GM10266 (cell line): ENCODE data around the gene R3HDM1.

Experiments used
- DNase-seq: peaks from one replicate; pipeline ENCODE4 v3.0.0; 2012; ENCODE audit errors: extremely low spot score
- TF ChIP-seq, protein P1 (sequence below): IDR thresholded peaks from 2 replicates; pipeline ENCODE4 v1.5.1; 2012; ENCODE audit warnings: mild to moderate bottlenecking, low read depth; ENCODE audit not compliant: control insufficient read depth, insufficient read depth; ENCODE audit errors: missing control alignments

The R3HDM1 gene

GRCh38 chr2:135679125-135679524 is 147.8 kb downstream of the R3HDM1 start:
- DNase-seq, result no peak
- TF ChIP-seq, protein P1, sequence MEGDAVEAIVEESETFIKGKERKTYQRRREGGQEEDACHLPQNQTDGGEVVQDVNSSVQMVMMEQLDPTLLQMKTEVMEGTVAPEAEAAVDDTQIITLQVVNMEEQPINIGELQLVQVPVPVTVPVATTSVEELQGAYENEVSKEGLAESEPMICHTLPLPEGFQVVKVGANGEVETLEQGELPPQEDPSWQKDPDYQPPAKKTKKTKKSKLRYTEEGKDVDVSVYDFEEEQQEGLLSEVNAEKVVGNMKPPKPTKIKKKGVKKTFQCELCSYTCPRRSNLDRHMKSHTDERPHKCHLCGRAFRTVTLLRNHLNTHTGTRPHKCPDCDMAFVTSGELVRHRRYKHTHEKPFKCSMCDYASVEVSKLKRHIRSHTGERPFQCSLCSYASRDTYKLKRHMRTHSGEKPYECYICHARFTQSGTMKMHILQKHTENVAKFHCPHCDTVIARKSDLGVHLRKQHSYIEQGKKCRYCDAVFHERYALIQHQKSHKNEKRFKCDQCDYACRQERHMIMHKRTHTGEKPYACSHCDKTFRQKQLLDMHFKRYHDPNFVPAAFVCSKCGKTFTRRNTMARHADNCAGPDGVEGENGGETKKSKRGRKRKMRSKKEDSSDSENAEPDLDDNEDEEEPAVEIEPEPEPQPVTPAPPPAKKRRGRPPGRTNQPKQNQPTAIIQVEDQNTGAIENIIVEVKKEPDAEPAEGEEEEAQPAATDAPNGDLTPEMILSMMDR, result no peak

DNA sequence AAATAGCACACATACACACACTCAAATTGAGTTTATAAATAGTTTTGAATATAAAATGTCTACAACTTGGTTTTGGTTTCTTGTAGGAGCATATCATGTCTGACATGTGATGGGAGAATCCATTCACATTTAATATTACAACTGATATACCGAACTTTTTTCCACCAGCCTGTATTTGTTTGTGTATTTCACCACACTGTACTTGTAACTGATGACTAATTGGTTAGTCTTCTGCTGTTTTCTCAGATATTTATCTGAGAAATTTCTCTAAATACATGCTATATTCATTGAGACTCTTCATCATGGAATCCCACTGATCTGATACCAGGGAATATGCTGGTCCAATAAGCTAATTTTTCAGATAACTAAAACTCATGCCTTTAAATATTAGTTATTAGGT is 154.1 kb downstream of the R3HDM1 start:
- no peak for DNase-seq
- TF ChIP-seq, protein P1, result no peak

DNA sequence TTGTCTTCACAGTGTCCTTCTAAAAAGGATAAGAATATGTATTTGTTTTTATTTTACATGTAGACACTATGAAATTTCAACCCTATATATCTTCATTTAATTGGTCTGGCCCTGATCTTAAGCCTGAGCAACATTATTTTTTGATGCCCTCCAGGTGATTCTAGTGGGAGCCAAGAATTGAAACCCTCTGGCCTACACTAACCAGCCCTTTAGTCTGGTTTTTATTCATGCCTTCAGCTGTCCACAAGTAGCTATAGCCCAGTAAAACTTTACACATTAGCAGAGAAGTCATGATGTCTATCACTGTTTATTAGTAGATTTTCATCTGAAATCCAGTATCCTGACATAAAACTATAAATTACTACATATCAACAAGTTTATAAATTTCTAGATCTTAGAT is 157.7 kb downstream of the R3HDM1 start:
- TF ChIP-seq, protein P1, result no peak
- DNase-seq, result no peak

DNA sequence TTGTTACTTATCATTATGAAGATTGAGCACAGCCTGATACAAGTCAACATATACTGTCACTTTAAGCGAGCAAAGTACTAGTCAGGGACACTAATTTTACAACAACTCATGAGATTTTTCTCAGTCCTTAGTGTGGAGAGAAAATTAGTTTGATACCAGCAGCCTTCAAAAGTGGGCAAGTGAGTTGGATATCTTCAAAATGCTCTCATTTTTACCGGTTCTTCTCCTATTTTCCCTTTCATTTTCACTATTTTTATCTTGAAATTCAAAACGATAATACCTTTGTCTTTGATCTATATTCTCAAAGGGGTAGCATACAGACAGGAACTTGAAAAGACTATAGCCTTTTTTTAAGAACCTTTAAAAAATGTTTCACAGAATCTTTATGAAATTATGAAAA is 158.4 kb downstream of the R3HDM1 start:
- TF ChIP-seq, protein P1, result no peak

DNA sequence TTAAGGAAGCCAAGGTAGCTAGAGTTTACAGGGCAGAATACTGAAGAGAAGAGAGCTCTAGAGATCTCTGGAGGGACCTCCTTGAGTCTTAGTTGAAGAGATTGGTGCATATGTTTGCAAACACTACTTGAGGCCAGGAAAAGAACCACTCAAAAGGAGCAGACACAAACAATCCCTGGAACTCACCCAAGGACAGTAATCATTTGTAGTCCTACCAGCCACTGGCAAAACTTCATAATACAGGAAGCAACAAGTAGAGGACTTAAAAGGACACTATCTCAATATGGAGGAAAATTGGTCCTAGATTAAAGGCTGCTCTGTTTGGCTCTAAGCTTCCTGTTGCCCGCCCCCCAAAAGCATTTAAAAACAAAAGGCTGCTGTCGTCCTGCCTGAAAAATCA is 163.4 kb downstream of the R3HDM1 start:
- TF ChIP-seq, protein P1, result no peak
- no peak for DNase-seq

More for the DNA sequence above, 158.4 kb downstream of the R3HDM1 start:
- no peak for DNase-seq

DNA sequence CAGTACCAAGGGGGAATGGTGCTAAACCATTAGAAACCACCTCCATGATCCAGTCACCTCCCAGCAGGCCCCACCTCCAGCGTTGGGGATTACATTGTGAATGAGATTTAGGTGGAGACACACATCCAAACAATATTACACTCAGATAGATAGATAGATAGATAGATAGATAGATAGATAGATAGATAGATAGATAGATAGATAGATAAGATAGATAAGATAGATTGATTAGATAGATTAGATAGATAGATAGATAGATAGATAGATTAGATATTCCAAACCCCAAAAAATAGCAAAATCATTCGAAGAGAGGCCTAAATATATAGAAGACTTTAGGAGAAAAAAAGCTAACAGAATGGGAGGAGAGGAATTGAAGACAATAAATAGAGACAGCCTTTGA is 167.6 kb downstream of the R3HDM1 start:
- TF ChIP-seq, protein P1, result no peak
- DNase-seq, result no peak

- TF ChIP-seq, protein P1, result no peak
- DNase-seq, result no peak
Measured at GRCh38 chr2:135701442-135701841, 170.2 kb downstream of the R3HDM1 start.
